ENCODE results near the gene GLIS1.

GLIS1 gene

GRCh38 chr1:53719469-53719868 lies 19.5 kb downstream of the GLIS1 start:
- peaks cover 0 to 37% of the 10 kb centered on the region in 2 experiments for H3K27me3 ChIP-seq (ENCODE audit: control insufficient read depth in 1 of 2, insufficient read depth in 1 of 2, low read length in 2 of 2)
- no peak overlapping the region for H2AFZ ChIP-seq (ENCODE audit: low read depth, low read length)
- H3K4me2 ChIP-seq (ENCODE audit: low read length, poor library complexity, severe bottlenecking), result no peak overlapping the region
- no peaks in the 10 kb centered on the region for H3K9me3 ChIP-seq (ENCODE audit: control insufficient read depth, low read length)
- no peak overlapping the region for H2BK12ac ChIP-seq (ENCODE audit: low read length in 2 of 2)
- H3K4me1 ChIP-seq (ENCODE audit: control insufficient read depth, insufficient read depth, low read depth, low read length), result peaks cover 7% of the 10 kb centered on the region
- no peak overlapping the region for H2AK5ac ChIP-seq (ENCODE audit: low read length, severe bottlenecking)
- H4K91ac ChIP-seq (ENCODE audit: low read length), result no peak overlapping the region
- no peak for DNase-seq
- H3K9ac ChIP-seq (ENCODE audit: low read length), result no peak overlapping the region
- no peak overlapping the region for H2BK5ac ChIP-seq (ENCODE audit: low read depth, low read length, poor library complexity, severe bottlenecking)
- H3K79me1 ChIP-seq (replicated peaks; ENCODE audit: low read length, poor library complexity, severe bottlenecking), result peaks cover 36% of the 10 kb centered on the region
- no peak overlapping the region for H2BK15ac ChIP-seq (ENCODE audit: low read depth, poor library complexity, severe bottlenecking)
- WGBS, result 100% methylated on average over 2 of the region's 2 CpGs
- H4K8ac ChIP-seq (ENCODE audit: low read length), result no peak overlapping the region
- H3K4me3 ChIP-seq (ENCODE audit: insufficient read depth in 1 of 2, low read depth in 1 of 2, low read length in 2 of 2), result no peak overlapping the region
- no peak overlapping the region for H3K18ac ChIP-seq (ENCODE audit: low read depth in 1 of 2, low read length in 2 of 2)
- H3K23ac ChIP-seq (ENCODE audit: low read length in 2 of 2), result no peak overlapping the region
- no peak overlapping the region for H3K4ac ChIP-seq (ENCODE audit: low read depth in 1 of 2, low read length in 2 of 2)
- no peak overlapping the region for H3K27ac ChIP-seq (ENCODE audit: low read length, poor library complexity, severe bottlenecking)
- H3K14ac ChIP-seq (ENCODE audit: low read length in 2 of 2), result no peak overlapping the region
- H3K36me3 ChIP-seq (ENCODE audit: control insufficient read depth in 1 of 2, insufficient read depth in 2 of 2, low read depth in 1 of 2, low read length in 2 of 2), result peaks cover 0 to 15% of the 10 kb centered on the region in 2 experiments
- H2BK120ac ChIP-seq (ENCODE audit: low read depth, low read length), result no peak overlapping the region

DNA sequence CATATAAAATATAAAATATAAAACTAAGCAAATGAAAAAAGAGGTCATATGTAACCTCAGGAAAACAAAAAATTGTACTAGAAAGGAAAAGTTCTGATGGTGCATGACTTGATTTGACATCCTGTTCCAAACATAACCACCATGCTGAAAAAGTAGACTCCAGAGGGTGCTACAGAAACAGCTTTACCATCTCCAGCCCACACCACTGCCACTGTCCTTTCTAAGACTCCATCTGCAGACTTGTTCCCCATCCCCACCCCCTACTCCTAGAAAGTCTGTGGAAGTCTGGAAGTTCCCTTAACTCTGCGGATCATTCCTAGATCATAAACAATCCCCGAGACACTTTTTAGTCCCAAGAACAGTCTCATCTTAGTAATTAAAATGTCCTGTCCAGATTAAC lies 20.5 kb downstream of the GLIS1 start:
- Histone ChIP-seq H4K8ac (ENCODE audit: low read length) (no peak overlapping the region), H3K14ac (ENCODE audit: low read length in 2 of 2) (no peak overlapping the region), H3K23ac (ENCODE audit: low read length in 2 of 2) (no peak overlapping the region), H3K9me3 (ENCODE audit: control insufficient read depth, low read length) (no peaks in the 10 kb centered on the region), H4K91ac (ENCODE audit: low read length) (no peak overlapping the region), H3K4me3 (ENCODE audit: insufficient read depth in 1 of 2, low read depth in 1 of 2, low read length in 2 of 2) (no peak overlapping the region), H3K79me1 (replicated peaks; ENCODE audit: low read length, poor library complexity, severe bottlenecking) (peaks cover 40% of the 10 kb centered on the region), H3K27me3 (ENCODE audit: control insufficient read depth in 1 of 2, insufficient read depth in 1 of 2, low read length in 2 of 2) (peaks cover 0 to 43% of the 10 kb centered on the region in 2 experiments), H2AK5ac (ENCODE audit: low read length, severe bottlenecking) (no peak overlapping the region), H3K4me2 (ENCODE audit: low read length, poor library complexity, severe bottlenecking) (no peak overlapping the region), H3K4me1 (ENCODE audit: control insufficient read depth, insufficient read depth, low read depth, low read length) (peaks cover 7% of the 10 kb centered on the region), H3K9ac (ENCODE audit: low read length) (no peak overlapping the region), H2BK12ac (ENCODE audit: low read length in 2 of 2) (no peak overlapping the region), H2BK15ac (ENCODE audit: low read depth, poor library complexity, severe bottlenecking) (no peak overlapping the region), H3K27ac (ENCODE audit: low read length, poor library complexity, severe bottlenecking) (no peak overlapping the region), H3K36me3 (ENCODE audit: control insufficient read depth in 1 of 2, insufficient read depth in 2 of 2, low read depth in 1 of 2, low read length in 2 of 2) (peaks cover 0 to 15% of the 10 kb centered on the region in 2 experiments), H2BK120ac (ENCODE audit: low read depth, low read length) (no peak overlapping the region), H3K18ac (ENCODE audit: low read depth in 1 of 2, low read length in 2 of 2) (no peak overlapping the region), H3K4ac (ENCODE audit: low read depth in 1 of 2, low read length in 2 of 2) (no peak overlapping the region), H2BK5ac (ENCODE audit: low read depth, low read length, poor library complexity, severe bottlenecking) (no peak overlapping the region), H2AFZ (ENCODE audit: low read depth, low read length) (no peak overlapping the region)
- DNase-seq, result no peak
- 58% methylated on average over 2 of the region's 2 CpGs for WGBS

DNA sequence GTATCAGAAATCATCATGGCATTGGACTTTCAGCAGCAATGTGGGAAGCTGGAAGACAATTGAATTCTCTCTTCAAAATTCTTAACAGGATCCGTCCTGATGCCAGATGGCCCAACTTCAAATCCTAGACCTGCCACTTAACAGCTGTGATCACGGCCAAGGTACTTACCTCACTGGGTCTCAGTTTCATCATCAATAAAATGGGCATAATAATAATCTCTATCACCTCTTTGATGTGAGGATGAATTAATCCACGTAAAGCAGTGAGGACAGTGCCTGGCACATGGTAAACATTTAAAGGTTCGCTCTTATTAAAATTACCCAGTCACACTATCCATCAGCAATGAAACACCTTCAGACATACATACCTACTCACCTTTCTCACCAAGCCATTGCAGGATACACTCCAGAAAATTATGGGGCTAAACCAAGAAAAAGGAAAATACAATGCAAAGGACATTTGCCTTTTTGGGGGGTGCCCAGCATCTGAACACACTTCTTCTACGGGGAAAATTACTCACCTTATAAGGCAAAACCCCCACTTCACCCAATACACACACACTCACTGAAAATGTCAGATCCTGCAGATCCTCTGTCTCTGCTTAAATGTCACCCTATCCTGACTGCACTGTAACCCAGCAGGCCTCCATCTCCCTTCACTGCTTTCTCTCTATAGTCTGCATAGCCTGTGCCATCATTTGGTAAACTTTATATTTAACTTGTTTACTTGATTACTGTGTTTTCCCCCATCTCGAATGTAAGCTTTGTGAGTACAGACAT lies 21.7 kb downstream of the GLIS1 start:
- Histone ChIP-seq H3K23ac (ENCODE audit: low read length in 2 of 2) (no peak overlapping the region), H3K36me3 (ENCODE audit: control insufficient read depth in 1 of 2, insufficient read depth in 2 of 2, low read depth in 1 of 2, low read length in 2 of 2) (peaks cover 0 to 19% of the 10 kb centered on the region in 2 experiments), H3K27ac (ENCODE audit: low read length, poor library complexity, severe bottlenecking) (no peak overlapping the region), H3K79me1 (replicated peaks; ENCODE audit: low read length, poor library complexity, severe bottlenecking) (peaks cover 43% of the 10 kb centered on the region), H2BK12ac (ENCODE audit: low read length in 2 of 2) (no peak overlapping the region), H3K14ac (ENCODE audit: low read length in 2 of 2) (no peak overlapping the region), H3K9me3 (ENCODE audit: control insufficient read depth, low read length) (no peaks in the 10 kb centered on the region), H2AFZ (ENCODE audit: low read depth, low read length) (no peak overlapping the region), H3K4me2 (ENCODE audit: low read length, poor library complexity, severe bottlenecking) (no peak overlapping the region), H3K27me3 (ENCODE audit: control insufficient read depth in 1 of 2, insufficient read depth in 1 of 2, low read length in 2 of 2) (peaks cover 0 to 51% of the 10 kb centered on the region in 2 experiments), H3K4ac (ENCODE audit: low read depth in 1 of 2, low read length in 2 of 2) (no peak overlapping the region), H4K8ac (ENCODE audit: low read length) (no peak overlapping the region), H2BK15ac (ENCODE audit: low read depth, poor library complexity, severe bottlenecking) (no peak overlapping the region), H2AK5ac (ENCODE audit: low read length, severe bottlenecking) (no peak overlapping the region), H3K4me3 (ENCODE audit: insufficient read depth in 1 of 2, low read depth in 1 of 2, low read length in 2 of 2) (no peak overlapping the region), H4K91ac (ENCODE audit: low read length) (no peak overlapping the region), H3K9ac (ENCODE audit: low read length) (no peak overlapping the region), H2BK120ac (ENCODE audit: low read depth, low read length) (no peak overlapping the region), H3K4me1 (ENCODE audit: control insufficient read depth, insufficient read depth, low read depth, low read length) (peaks cover 7% of the 10 kb centered on the region), H2BK5ac (ENCODE audit: low read depth, low read length, poor library complexity, severe bottlenecking) (no peak overlapping the region), H3K18ac (ENCODE audit: low read depth in 1 of 2, low read length in 2 of 2) (no peak overlapping the region)
- 87% methylated on average over 6 of the region's 6 CpGs for WGBS
- DNase-seq, result no peak

DNA sequence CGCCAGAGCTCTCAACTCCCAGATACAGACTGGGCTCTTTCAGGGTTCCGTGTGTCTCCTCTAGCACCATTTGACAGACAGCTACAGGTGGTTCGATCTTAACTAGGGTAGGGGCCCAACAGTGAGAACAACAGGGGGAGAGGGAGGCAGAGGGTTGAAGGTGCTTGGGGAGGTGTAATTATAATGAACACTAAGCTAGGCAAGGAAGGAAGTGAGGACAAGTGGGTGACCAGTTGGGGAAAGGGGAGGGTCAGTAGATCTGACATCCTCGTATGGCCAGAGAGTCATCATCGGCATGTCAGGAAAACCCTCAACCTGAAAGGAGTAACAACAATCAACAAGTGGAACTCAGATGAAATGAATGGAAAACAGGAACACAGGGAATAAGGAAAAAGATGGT lies 22.8 kb downstream of the GLIS1 start:
- Histone ChIP-seq H3K36me3 (ENCODE audit: control insufficient read depth in 1 of 2, insufficient read depth in 2 of 2, low read depth in 1 of 2, low read length in 2 of 2) (peaks cover 0 to 22% of the 10 kb centered on the region in 2 experiments), H3K4me2 (ENCODE audit: low read length, poor library complexity, severe bottlenecking) (no peak overlapping the region), H3K9ac (ENCODE audit: low read length) (no peak overlapping the region), H2BK12ac (ENCODE audit: low read length in 2 of 2) (no peak overlapping the region), H4K8ac (ENCODE audit: low read length) (no peak overlapping the region), H2BK120ac (ENCODE audit: low read depth, low read length) (no peak overlapping the region), H2BK15ac (ENCODE audit: low read depth, poor library complexity, severe bottlenecking) (no peak overlapping the region), H4K91ac (ENCODE audit: low read length) (no peak overlapping the region), H3K14ac (ENCODE audit: low read length in 2 of 2) (no peak overlapping the region), H2BK5ac (ENCODE audit: low read depth, low read length, poor library complexity, severe bottlenecking) (no peak overlapping the region), H3K18ac (ENCODE audit: low read depth in 1 of 2, low read length in 2 of 2) (no peak overlapping the region), H2AFZ (ENCODE audit: low read depth, low read length) (no peak overlapping the region), H3K79me1 (replicated peaks; ENCODE audit: low read length, poor library complexity, severe bottlenecking) (peaks cover 42% of the 10 kb centered on the region), H3K27me3 (ENCODE audit: control insufficient read depth in 1 of 2, insufficient read depth in 1 of 2, low read length in 2 of 2) (peaks cover 0 to 55% of the 10 kb centered on the region in 2 experiments), H2AK5ac (ENCODE audit: low read length, severe bottlenecking) (no peak overlapping the region), H3K4me1 (ENCODE audit: control insufficient read depth, insufficient read depth, low read depth, low read length) (peaks cover 7% of the 10 kb centered on the region), H3K4me3 (ENCODE audit: insufficient read depth in 1 of 2, low read depth in 1 of 2, low read length in 2 of 2) (no peak overlapping the region), H3K23ac (ENCODE audit: low read length in 2 of 2) (no peak overlapping the region), H3K27ac (ENCODE audit: low read length, poor library complexity, severe bottlenecking) (no peak overlapping the region), H3K9me3 (ENCODE audit: control insufficient read depth, low read length) (no peaks in the 10 kb centered on the region), H3K4ac (ENCODE audit: low read depth in 1 of 2, low read length in 2 of 2) (no peak overlapping the region)
- DNase-seq, result no peak
- WGBS, result 81% methylated on average over 4 of the region's 5 CpGs
